Measurements from ENCODE around the gene SLC1A2.

Gene SLC1A2

GRCh38 chr11:35419830-35420333 is 524 bp upstream of the SLC1A2 start:
- Histone ChIP-seq H3K27ac (replicated peaks) (no peak overlapping the region), H3K27me3 (ENCODE audit: insufficient read depth, poor library complexity, severe bottlenecking) (peaks cover 72% of the 10 kb centered on the region), H3K4me3 (replicated peaks; ENCODE audit: insufficient read depth, low read length) (peak overlapping the region; percentile 39)
- TF ChIP-seq POLR2AphosphoS5 (IDR thresholded peaks at IDR 0.05; ENCODE audit: low read depth) (no peak), GABPA (IDR thresholded peaks at IDR 0.05; ENCODE audit: low read depth) (no peak), REST (IDR thresholded peaks at IDR 0.05; ENCODE audit: insufficient replicate concordance, low read depth) (no peak), SPI1 (IDR thresholded peaks at IDR 0.05; ENCODE audit: borderline replicate concordance, low read depth) (no peak), CTCF (IDR thresholded peaks at IDR 0.05; ENCODE audit: insufficient read depth, low read length) (no peak)
- no peak for DNase-seq (ENCODE audit: low read depth in 1 of 2, low spot score in 1 of 2)

- TF ChIP-seq POLR2AphosphoS5 (IDR thresholded peaks at IDR 0.05; ENCODE audit: low read depth) (no peak), REST (IDR thresholded peaks at IDR 0.05; ENCODE audit: insufficient replicate concordance, low read depth) (no peak), CTCF (IDR thresholded peaks at IDR 0.05; ENCODE audit: insufficient read depth, low read length) (no peak), GABPA (IDR thresholded peaks at IDR 0.05; ENCODE audit: low read depth) (no peak), SPI1 (IDR thresholded peaks at IDR 0.05; ENCODE audit: borderline replicate concordance, low read depth) (no peak)
- Histone ChIP-seq H3K27me3 (ENCODE audit: insufficient read depth, poor library complexity, severe bottlenecking) (peaks cover 71% of the 10 kb centered on the region), H3K4me3 (replicated peaks; ENCODE audit: insufficient read depth, low read length) (peak overlapping the region; percentile 39), H3K27ac (replicated peaks) (no peak overlapping the region)
- peak in 1 of 2 experiments; percentile 15 for DNase-seq (ENCODE audit: low read depth in 1 of 2, low spot score in 1 of 2)
These were observed 825 bp downstream of the SLC1A2 start for GRCh38 chr11:35418282-35419183.

GRCh38 chr11:35415487-35415886 is 3.9 kb downstream of the SLC1A2 start:
- TF ChIP-seq CTCF (IDR thresholded peaks at IDR 0.05; ENCODE audit: insufficient read depth, low read length) (no peak), SPI1 (IDR thresholded peaks at IDR 0.05; ENCODE audit: borderline replicate concordance, low read depth) (no peak), GABPA (IDR thresholded peaks at IDR 0.05; ENCODE audit: low read depth) (no peak), POLR2AphosphoS5 (IDR thresholded peaks at IDR 0.05; ENCODE audit: low read depth) (no peak)
- H3K4me3 ChIP-seq (replicated peaks; ENCODE audit: insufficient read depth, low read length), result no peak overlapping the region
- H3K27me3 ChIP-seq (ENCODE audit: insufficient read depth, poor library complexity, severe bottlenecking), result peaks cover 60% of the 10 kb centered on the region
- no peak overlapping the region for H3K27ac ChIP-seq (replicated peaks)
- no peak for DNase-seq (ENCODE audit: low read depth in 1 of 2, low spot score in 1 of 2)
